GM04503 (cell line): ENCODE results near the gene TESPA1.
"Not testable (repeated sequence)": the region's sequence is repeated elsewhere in the genome, so short reads cannot be mapped to it uniquely, and the experiment has no call there.

Source experiments
- DNase-seq: peaks from one replicate; pipeline ENCODE4 v3.0.0-alpha.2; 2012; ENCODE audit warnings: low read depth

The TESPA1 gene

GRCh38 chr12:54945082-54945481 lies 39.5 kb downstream of the TESPA1 start:
- no peak for DNase-seq

DNA sequence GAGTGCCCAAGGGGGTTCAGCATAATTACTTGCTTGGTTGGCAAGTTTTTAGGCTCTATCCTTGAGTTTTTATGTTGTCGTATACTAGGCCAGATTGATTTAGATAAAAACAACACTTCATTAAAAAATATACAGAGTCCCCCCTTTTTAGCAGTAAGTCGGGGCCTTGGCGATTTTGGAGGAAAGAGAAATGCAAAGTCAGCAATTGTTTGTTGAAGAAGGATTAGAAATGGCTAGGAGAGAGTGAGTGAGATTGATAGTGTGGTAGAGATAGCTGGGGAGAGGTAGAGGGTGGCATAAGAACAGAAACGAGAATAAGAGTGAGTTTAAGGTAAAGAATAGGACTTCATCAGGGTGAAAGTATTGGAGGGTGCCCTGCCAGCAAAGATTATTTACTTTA lies 41.3 kb downstream of the TESPA1 start:
- DNase-seq, result not testable (repeated sequence)

- DNase-seq, result no peak
Measured at GRCh38 chr12:54941659-54942058, 42.9 kb downstream of the TESPA1 start.

DNA sequence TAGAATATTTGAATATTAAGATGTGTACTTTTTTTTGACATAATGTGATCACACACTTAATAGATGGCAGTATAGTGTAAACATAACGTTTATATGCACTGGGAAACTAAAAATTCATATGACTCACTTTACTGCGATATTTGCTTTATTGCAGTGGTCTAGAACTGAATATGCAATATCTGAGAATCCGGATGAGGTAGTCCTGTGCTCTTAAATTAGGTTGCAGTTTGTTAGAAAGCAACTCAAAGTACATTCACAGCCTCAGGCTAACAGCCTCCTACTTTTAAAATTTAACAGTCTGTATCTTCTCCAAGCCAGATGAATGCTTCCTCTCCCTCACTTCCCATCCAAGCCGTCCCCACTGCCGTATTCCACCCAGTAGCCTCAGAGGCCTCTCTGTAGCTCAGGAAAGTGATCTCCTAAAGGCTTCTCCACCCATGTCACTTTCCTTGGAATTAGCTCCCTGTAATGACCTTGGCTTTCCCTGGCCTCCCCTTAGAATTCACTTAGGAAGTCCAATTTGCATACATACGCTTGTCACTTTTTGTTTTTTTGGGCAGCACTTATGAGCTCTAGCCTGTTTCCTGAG lies 43.7 kb downstream of the TESPA1 start:
- no peak for DNase-seq

GRCh38 chr12:54937929-54938328 lies 46.6 kb downstream of the TESPA1 start:
- no peak for DNase-seq

GRCh38 chr12:54937376-54937775 lies 47.2 kb downstream of the TESPA1 start:
- DNase-seq, result no peak

DNA sequence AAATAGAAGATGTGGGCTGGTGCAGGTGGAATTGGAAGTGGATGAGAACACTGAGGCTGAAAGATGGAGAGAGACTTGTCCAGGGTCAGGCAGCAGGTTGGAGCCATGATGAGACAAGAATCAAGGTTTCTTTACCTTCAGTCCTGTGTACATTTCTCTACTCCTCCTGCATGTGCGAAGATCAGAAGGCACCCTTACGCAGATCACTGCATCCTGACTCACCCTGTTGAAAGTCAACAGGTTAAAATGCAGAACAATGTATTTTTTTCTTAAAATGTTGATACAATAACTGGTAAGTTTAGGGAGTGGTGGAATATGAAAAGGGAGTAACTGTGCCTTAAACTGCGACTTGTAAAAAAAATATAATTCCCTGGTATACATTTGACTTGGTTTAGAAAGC lies 47.8 kb downstream of the TESPA1 start:
- DNase-seq, result no peak

- DNase-seq, result peak; percentile 32
Measured at GRCh38 chr12:54935235-54935951, 49.2 kb downstream of the TESPA1 start.

DNA sequence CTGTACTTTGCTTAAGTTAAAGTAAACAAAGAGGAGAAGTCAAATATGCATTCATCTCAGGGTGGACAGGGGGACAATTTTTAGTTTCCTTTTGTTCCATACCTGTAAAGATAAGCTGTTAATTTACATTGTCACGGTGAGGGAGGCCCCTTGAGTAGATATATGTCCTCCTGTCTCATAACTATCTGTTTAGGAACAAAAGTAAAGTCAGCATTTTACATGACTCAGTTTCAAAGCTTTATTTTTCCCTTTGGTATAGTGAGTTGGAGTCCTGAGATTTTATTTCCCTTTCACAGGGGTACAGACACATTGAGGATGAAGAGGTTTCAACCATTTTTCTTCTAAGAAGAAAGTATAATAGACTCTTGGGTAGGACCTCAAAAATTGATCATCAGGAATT lies 50.1 kb downstream of the TESPA1 start:
- no peak for DNase-seq

DNA sequence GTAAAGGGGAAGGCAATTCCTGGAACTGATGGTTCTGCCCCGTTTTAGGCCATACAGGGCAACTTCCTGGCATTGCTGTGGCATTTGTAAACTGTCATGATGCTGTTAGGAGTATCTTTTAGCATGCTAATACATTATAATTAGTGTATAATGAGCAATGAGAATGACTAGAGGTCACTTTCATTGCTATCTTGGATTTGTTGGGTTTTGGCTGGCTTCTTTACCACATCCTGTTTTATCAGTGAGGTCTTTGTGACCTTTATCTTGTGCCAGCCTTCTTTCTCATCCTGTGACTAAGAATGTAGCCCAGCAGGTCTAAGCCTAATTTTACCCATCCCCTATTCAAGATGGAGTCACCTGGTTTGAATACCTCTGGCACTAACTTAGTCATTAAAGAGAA lies 51.2 kb downstream of the TESPA1 start:
- no peak for DNase-seq

GRCh38 chr12:54932691-54933090 lies 51.9 kb downstream of the TESPA1 start:
- no peak for DNase-seq

DNA sequence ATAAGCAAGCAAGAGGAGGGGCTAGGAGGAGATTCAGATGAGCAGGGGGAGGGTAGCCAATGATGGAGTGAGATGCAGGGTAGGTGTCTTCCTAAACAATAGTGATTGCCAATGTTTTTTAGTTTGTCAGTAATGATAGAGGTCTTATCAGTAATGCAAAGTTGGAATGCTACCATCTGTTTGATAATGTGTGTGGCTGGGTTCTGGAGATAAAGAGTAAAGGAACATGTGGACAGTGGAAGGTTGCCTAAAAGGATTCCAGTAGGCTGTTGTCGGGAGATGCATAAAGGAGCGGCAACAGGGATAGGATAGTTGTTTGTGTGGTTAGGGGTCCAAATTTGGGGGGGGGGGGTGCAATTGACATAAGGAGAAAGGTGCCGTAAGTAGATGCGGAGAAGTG lies 52.5 kb downstream of the TESPA1 start:
- DNase-seq, result no peak

DNA sequence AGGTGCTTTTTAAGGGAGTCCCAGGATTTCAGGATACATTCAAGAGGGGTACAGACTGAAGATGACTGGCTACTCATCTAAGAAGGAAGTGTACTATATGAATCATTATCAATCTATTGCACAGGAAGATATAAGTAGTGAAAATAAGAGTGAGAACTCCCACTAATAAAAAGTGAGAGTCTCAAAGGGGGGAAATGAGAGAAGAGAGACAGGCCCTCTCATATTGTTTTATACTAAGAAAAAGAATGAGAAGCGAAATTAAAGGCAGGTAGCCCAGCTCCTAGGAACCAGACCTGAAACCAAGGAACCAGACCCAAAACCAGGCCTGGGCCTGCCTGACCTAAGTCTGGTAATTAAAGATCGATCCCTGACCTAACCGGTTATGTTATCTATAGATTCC lies 54.6 kb downstream of the TESPA1 start:
- DNase-seq, result no peak

DNA sequence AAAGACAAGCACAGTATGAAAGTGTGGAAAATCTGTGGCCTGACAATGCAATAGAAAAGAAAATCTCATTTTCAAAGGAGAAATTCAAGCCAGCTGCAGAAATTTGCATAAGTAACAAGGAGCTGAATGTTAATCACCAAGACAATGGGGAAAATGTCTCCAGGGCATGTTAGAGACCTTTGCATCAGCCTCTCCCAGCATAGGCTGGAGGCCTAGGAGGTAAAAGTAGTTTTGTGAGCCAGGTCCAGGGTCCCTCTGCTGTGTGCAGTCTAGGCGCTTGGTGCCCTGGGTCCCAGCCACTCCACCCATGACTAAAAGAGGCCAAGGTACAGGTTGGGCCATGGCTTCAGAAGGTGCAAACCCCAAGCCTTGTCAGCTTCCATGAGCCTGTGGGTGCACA lies 58.3 kb downstream of the TESPA1 start:
- no peak for DNase-seq

- no peak for DNase-seq
Measured at GRCh38 chr12:54924972-54925707, 59.4 kb downstream of the TESPA1 start.

DNA sequence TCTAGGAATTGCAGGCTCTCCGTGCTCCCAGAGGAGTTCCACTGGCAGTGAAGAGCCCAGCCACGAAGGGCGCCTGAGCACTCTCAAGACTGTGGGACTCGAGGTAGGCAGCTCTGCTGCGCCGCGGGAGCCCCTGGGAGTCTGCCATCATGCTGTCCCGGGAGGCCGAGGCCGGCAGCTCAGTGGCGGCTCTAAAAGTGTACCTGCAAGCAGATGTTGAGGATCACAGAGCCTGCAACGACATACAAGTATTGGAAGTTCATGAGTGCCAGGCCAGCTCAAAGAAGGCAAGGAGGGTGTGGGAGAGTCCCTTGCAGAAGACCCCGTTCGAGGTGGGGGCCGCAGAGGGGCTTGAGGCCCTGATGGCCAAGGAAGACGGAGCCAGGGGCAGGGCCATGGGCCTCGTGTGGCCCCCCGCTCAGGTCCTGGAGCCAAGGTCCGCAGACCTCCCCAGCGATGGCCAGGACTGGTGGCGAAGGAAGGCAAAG lies 67.5 kb downstream of the TESPA1 start:
- no peak for DNase-seq
